ENCODE data around the gene XRCC1.

Gene XRCC1

DNA sequence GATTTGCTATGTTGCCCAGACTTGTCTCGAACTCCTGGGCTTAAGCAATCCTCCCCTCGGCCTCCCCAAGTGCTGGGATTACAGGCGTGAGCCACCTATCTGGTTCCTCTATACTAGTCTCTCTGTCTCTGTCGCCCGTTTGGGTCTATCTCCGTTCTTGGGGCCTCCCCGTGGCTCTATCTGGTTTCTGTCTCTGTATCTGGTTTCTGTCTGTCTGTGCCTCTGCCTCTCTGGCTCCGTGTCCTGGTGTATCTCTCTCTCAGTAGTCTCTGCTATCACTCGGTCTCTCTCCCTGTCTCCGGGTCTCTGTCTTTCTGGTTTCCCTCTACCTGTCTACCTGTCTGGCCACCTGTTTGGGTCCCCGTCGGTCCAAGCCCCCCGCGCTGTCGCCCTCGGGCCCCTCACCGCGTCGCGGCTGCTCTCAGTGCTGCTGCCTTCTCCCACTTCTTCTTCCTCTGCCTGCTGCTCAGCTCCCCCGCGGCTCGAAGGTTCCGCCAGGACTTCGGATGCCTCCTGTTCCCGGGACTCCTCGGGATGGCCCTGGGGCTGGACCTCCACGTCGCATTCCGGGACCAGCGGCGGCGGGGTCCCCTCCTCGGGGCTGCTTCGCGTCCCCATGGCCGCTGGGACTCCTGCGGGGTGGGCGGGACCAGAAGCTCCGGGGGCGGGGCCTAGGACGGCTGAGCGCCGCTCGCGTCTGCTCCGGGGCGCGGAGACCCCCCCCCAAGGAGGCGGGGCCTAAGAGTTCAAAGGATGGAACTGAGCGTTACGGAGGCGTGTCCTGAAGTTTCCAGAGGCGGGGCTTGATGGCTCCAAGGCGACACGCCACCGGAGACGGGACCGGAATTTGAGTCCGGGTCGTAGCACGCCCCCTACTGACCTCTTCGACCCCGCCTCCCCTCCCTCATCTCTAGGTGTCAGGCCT, 71.6 kb downstream of the XRCC1 start (continued):
- TF ChIP-seq, protein P1, sequence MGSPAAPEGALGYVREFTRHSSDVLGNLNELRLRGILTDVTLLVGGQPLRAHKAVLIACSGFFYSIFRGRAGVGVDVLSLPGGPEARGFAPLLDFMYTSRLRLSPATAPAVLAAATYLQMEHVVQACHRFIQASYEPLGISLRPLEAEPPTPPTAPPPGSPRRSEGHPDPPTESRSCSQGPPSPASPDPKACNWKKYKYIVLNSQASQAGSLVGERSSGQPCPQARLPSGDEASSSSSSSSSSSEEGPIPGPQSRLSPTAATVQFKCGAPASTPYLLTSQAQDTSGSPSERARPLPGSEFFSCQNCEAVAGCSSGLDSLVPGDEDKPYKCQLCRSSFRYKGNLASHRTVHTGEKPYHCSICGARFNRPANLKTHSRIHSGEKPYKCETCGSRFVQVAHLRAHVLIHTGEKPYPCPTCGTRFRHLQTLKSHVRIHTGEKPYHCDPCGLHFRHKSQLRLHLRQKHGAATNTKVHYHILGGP (tag by site-specific recombination; IDR thresholded peaks at IDR 0.05), result no peak
- TF ChIP-seq KLF1 (tag by site-specific recombination; IDR thresholded peaks at IDR 0.05) (no peak; the same call in 1 of the 2 replicates), EGR2 (tag by site-specific recombination; IDR thresholded peaks at IDR 0.05; ENCODE audit: low read depth) (0 out of 2 replicates have a peak, but pooled peaks have one; percentile 16), ZNF792 (tag by site-specific recombination; IDR thresholded peaks at IDR 0.05) (no peak), ZBTB48 (tag by site-specific recombination; IDR thresholded peaks at IDR 0.05) (peak; percentile 62; the same call in 1 of the 2 replicates), ZNF114 (tag by site-specific recombination; IDR thresholded peaks at IDR 0.05) (no peak), ZNF548 (tag by site-specific recombination; IDR thresholded peaks at IDR 0.05) (no peak), ZNF354C (tag by site-specific recombination; IDR thresholded peaks at IDR 0.05; ENCODE audit: borderline replicate concordance, low read depth) (no peak), MYNN (tag by site-specific recombination; IDR thresholded peaks at IDR 0.05; ENCODE audit: borderline replicate concordance) (no peak), ZNF335 (tag by site-specific recombination; conservative IDR thresholded peaks at IDR 0.05) (peak; percentile 100), ZNF514 (tag by site-specific recombination; IDR thresholded peaks at IDR 0.05) (no peak), ZNF133 (tag by site-specific recombination; IDR thresholded peaks at IDR 0.05) (no peak; the same call in 1 of the 2 replicates), ZNF623 (tag by site-specific recombination; IDR thresholded peaks at IDR 0.05) (0 out of 2 replicates have a peak, but pooled peaks have one; percentile 1), ZNF843 (tag by site-specific recombination; IDR thresholded peaks at IDR 0.05) (peak; percentile 53), ZNF16 (tag by site-specific recombination; IDR thresholded peaks at IDR 0.05; ENCODE audit: low read depth) (no peak), ZNF549 (tag by site-specific recombination; IDR thresholded peaks at IDR 0.05) (no peak), ZNF423 (tag by site-specific recombination; IDR thresholded peaks at IDR 0.05) (no peak; the same call in 1 of the 2 replicates), ZNF211 (tag by site-specific recombination; IDR thresholded peaks at IDR 0.05; ENCODE audit: low read depth) (no peak), ZNF664 (tag by site-specific recombination; IDR thresholded peaks at IDR 0.05) (no peak), ZNF596 (tag by site-specific recombination; IDR thresholded peaks at IDR 0.05) (no peak), SCRT1 (tag by site-specific recombination; IDR thresholded peaks at IDR 0.05; ENCODE audit: borderline replicate concordance) (peak; percentile 92), ZFP41 (tag by site-specific recombination; IDR thresholded peaks at IDR 0.05; ENCODE audit: borderline replicate concordance) (no peak), KLF9 (tag by site-specific recombination; IDR thresholded peaks at IDR 0.05; ENCODE audit: low read depth) (peak; percentile 93), SP2 (tag by site-specific recombination; IDR thresholded peaks at IDR 0.05) (peak; percentile 96), ZBTB1 (tag by site-specific recombination; IDR thresholded peaks at IDR 0.05) (no peak), ZNF600 (tag by site-specific recombination; IDR thresholded peaks at IDR 0.05) (peak; percentile 28), ZNF510 (tag by site-specific recombination; IDR thresholded peaks at IDR 0.05; ENCODE audit: insufficient replicate concordance) (no peak), MEIS1 (CRISPR knock-in tag; IDR thresholded peaks at IDR 0.05; ENCODE audit: borderline replicate concordance) (no peak)
- TF ChIP-seq, protein P2, sequence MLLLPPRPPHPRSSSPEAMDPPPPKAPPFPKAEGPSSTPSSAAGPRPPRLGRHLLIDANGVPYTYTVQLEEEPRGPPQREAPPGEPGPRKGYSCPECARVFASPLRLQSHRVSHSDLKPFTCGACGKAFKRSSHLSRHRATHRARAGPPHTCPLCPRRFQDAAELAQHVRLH (tag by site-specific recombination; IDR thresholded peaks at IDR 0.05), result no peak
- TF ChIP-seq, protein P3, sequence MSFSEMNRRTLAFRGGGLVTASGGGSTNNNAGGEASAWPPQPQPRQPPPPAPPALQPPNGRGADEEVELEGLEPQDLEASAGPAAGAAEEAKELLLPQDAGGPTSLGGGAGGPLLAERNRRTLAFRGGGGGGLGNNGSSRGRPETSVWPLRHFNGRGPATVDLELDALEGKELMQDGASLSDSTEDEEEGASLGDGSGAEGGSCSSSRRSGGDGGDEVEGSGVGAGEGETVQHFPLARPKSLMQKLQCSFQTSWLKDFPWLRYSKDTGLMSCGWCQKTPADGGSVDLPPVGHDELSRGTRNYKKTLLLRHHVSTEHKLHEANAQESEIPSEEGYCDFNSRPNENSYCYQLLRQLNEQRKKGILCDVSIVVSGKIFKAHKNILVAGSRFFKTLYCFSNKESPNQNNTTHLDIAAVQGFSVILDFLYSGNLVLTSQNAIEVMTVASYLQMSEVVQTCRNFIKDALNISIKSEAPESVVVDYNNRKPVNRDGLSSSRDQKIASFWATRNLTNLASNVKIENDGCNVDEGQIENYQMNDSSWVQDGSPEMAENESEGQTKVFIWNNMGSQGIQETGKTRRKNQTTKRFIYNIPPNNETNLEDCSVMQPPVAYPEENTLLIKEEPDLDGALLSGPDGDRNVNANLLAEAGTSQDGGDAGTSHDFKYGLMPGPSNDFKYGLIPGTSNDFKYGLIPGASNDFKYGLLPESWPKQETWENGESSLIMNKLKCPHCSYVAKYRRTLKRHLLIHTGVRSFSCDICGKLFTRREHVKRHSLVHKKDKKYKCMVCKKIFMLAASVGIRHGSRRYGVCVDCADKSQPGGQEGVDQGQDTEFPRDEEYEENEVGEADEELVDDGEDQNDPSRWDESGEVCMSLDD (tag by site-specific recombination; IDR thresholded peaks at IDR 0.05), result peak; percentile 81
- TF ChIP-seq, protein P4, sequence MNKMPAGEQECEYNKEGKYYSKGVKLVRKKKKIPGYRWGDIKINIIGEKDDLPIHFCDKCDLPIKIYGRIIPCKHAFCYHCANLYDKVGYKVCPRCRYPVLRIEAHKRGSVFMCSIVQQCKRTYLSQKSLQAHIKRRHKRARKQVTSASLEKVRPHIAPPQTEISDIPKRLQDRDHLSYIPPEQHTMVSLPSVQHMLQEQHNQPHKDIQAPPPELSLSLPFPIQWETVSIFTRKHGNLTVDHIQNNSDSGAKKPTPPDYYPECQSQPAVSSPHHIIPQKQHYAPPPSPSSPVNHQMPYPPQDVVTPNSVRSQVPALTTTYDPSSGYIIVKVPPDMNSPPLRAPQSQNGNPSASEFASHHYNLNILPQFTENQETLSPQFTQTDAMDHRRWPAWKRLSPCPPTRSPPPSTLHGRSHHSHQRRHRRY (tag by site-specific recombination; IDR thresholded peaks at IDR 0.05), result no peak
- TF ChIP-seq, protein P5, sequence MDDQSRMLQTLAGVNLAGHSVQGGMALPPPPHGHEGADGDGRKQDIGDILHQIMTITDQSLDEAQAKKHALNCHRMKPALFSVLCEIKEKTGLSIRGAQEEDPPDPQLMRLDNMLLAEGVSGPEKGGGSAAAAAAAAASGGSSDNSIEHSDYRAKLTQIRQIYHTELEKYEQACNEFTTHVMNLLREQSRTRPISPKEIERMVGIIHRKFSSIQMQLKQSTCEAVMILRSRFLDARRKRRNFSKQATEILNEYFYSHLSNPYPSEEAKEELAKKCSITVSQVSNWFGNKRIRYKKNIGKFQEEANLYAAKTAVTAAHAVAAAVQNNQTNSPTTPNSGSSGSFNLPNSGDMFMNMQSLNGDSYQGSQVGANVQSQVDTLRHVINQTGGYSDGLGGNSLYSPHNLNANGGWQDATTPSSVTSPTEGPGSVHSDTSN (CRISPR knock-in tag; IDR thresholded peaks at IDR 0.05), result 0 out of 2 replicates have a peak, but pooled peaks have one; percentile 24
- TF ChIP-seq, protein P6, sequence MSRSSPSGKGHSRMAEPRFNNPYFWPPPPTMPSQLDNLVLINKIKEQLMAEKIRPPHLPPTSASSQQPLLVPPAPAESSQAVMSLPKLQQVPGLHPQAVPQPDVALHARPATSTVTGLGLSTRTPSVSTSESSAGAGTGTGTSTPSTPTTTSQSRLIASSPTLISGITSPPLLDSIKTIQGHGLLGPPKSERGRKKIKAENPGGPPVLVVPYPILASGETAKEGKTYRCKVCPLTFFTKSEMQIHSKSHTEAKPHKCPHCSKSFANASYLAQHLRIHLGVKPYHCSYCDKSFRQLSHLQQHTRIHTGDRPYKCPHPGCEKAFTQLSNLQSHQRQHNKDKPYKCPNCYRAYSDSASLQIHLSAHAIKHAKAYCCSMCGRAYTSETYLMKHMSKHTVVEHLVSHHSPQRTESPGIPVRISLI (tag by site-specific recombination; IDR thresholded peaks at IDR 0.05), result no peak

All from HEK293 (cell line).